ENCODE results near the gene SDHC. TPM values are rescaled to one million over a fixed set of nuclear protein-coding genes. Genes with fewer than 3 reads are reported as not detected.

The SDHC gene
- total and polyA plus RNA-seq, 9 donors: 12.6 to 327 (median 126) TPM

DNA sequence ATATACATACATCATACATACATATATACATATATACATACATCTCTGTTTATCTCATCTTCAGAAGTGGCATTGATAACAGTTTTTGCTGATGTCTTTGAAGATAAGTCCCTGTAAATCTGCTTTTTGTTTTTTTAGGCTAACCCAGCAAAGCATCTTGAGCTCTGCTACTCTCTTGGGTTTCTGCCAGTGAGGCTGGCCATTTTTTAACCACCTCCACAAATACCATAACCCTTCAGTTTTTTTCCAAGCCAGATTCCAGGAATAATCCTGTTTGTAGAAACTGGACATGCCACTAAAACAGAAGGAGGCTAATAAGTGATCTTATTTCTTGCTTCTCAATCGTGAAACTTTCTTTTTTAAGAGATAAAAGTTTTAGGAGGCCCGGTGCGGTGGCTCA is 21.6 kb downstream of the SDHC start:
- Histone ChIP-seq H3K4me3 (no peak overlapping the region), H3K27me3 (no peaks in the 10 kb centered on the region), H3K27ac (no peak overlapping the region), H3K36me3 (no peaks in the 10 kb centered on the region), H3K9me3 (no peaks in the 10 kb centered on the region), H3K4me1 (ENCODE audit: insufficient read depth) (no peaks in the 10 kb centered on the region)
- DNase-seq: no peak
- 51 to 63% (median 55%) methylated on average over 3 of the region's 3 CpGs for WGBS, 3 donors
- intact Hi-C loops (cut with DNase I): no loop called here
- TF ChIP-seq, protein P1, sequence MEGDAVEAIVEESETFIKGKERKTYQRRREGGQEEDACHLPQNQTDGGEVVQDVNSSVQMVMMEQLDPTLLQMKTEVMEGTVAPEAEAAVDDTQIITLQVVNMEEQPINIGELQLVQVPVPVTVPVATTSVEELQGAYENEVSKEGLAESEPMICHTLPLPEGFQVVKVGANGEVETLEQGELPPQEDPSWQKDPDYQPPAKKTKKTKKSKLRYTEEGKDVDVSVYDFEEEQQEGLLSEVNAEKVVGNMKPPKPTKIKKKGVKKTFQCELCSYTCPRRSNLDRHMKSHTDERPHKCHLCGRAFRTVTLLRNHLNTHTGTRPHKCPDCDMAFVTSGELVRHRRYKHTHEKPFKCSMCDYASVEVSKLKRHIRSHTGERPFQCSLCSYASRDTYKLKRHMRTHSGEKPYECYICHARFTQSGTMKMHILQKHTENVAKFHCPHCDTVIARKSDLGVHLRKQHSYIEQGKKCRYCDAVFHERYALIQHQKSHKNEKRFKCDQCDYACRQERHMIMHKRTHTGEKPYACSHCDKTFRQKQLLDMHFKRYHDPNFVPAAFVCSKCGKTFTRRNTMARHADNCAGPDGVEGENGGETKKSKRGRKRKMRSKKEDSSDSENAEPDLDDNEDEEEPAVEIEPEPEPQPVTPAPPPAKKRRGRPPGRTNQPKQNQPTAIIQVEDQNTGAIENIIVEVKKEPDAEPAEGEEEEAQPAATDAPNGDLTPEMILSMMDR (IDR thresholded peaks at IDR 0.05): no peak
- TF ChIP-seq EP300 (IDR thresholded peaks at IDR 0.05): no peak
- no peak for TF ChIP-seq POLR2A (IDR thresholded peaks at IDR 0.05)

DNA sequence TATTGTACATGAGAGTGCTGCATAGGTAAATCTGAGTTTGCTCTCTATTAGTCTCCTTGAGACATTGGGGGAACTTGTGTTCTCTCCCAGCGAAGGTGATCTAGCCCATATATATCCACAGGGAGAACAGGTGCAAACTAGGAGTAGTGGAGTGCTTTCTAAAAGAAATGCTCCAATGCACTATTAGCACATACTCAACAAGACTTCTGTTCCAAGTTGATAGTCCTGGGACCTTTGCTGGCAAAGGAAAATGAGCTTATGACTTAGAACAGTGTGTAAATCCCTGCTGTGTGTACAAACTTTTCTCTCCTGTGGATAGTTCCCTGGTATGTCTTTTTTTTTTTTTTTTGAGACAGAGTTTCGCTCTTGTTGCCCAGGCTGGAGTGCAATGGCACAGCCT is 28.0 kb downstream of the SDHC start:
- intact Hi-C loops (cut with DNase I): no loop called here
- Histone ChIP-seq H3K27me3 (no peaks in the 10 kb centered on the region), H3K36me3 (no peaks in the 10 kb centered on the region), H3K4me3 (no peak overlapping the region), H3K27ac (no peak overlapping the region), H3K4me1 (ENCODE audit: insufficient read depth) (no peaks in the 10 kb centered on the region), H3K9me3 (no peaks in the 10 kb centered on the region)
- TF ChIP-seq, protein P1 (IDR thresholded peaks at IDR 0.05): no peak
- TF ChIP-seq EP300 (IDR thresholded peaks at IDR 0.05) (no peak), POLR2A (IDR thresholded peaks at IDR 0.05) (no peak)
- 98 to 100% (median 99%) methylated on average over 2 of the region's 2 CpGs for WGBS, 3 donors
- DNase-seq: no peak

DNA sequence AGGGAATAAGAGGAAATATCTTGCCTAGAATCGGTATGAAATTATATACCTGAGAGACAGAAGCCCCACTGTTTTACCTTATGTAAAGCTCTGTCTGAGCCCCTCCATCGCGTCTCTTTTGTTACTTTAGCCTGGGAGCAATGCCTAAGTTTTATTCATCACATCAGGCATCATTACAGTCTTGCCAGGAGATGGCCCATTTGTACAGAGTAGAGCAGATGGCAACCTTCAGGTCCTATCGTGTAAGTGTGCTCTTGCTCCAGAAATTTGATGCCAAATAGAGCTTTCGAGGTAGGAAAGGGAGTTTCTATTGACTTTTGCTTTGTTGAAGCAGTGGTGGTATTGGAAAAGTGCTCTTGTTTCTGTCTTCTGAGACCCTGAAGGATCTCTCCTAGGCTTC is 28.6 kb downstream of the SDHC start:
- Histone ChIP-seq H3K4me1 (ENCODE audit: insufficient read depth) (no peaks in the 10 kb centered on the region), H3K9me3 (no peaks in the 10 kb centered on the region), H3K36me3 (no peaks in the 10 kb centered on the region), H3K4me3 (no peak overlapping the region), H3K27me3 (no peaks in the 10 kb centered on the region), H3K27ac (no peak overlapping the region)
- DNase-seq: no peak
- WGBS, 3 donors: 88 to 93% (median 89%) methylated on average over 5 of the region's 5 CpGs
- TF ChIP-seq, protein P1 (IDR thresholded peaks at IDR 0.05): no peak
- TF ChIP-seq POLR2A (IDR thresholded peaks at IDR 0.05): no peak
- TF ChIP-seq EP300 (IDR thresholded peaks at IDR 0.05): no peak
- intact Hi-C loops (cut with DNase I): no loop called here

DNA sequence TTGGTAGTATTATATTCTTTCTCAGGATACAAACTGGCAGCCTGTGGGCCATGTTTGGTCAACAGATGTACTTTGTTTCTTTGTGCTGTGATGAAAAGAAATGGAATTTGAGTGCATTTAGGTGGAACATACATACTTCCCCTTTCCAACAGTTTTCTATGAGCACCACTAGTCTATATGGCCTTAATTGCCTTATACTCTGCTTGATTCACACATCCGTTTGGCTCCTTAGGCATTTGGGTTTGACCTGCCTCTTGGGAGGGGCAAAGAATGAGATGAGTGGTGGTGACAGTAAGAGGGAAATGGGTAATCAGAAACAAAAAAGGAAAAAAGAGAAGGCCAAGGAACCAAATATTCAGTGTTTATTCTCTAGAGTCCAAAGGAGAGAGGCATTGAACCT is 36.5 kb downstream of the SDHC start:
- TF ChIP-seq POLR2A (IDR thresholded peaks at IDR 0.05): no peak
- no peak for TF ChIP-seq EP300 (IDR thresholded peaks at IDR 0.05)
- TF ChIP-seq, protein P1 (IDR thresholded peaks at IDR 0.05): no peak

More for the DNA sequence above, 36.5 kb downstream of the SDHC start:
- intact Hi-C loops (cut with DNase I): no loop called here
- no peaks in the 10 kb centered on the region for H3K27me3 ChIP-seq
- H3K27ac ChIP-seq: no peak overlapping the region
- DNase-seq: no peak
- no peak overlapping the region for H3K4me3 ChIP-seq
- 85 to 92% (median 86%) methylated on average over 1 of the region's 1 CpG for WGBS, 3 donors
- no peaks in the 10 kb centered on the region for H3K36me3 ChIP-seq
- H3K9me3 ChIP-seq: no peaks in the 10 kb centered on the region
- H3K4me1 ChIP-seq (ENCODE audit: insufficient read depth): no peaks in the 10 kb centered on the region

Data from ovary (tissue), 9 donors.